Measurements from ENCODE around the gene RIPK1. TPM values are rescaled to one million over a fixed set of nuclear protein-coding genes. Genes with fewer than 3 reads are reported as not detected.

RIPK1 gene
- total and polyA plus RNA-seq, 9 of the 15 experiments (the other 6 are each of a cell fraction or from before 2014, with no cell fraction given): 3.8 to 24.9 (median 17.7) TPM

- TF ChIP-seq SNAPC5 (CRISPR knock-in tag; IDR thresholded peaks at IDR 0.05) (no peak), ZNF830 (CRISPR knock-in tag; IDR thresholded peaks at IDR 0.05) (peak; percentile 70; the same call in 1 of the 2 replicates), PRMT5 (CRISPR knock-in tag; IDR thresholded peaks at IDR 0.05) (no peak), ATF7 (IDR thresholded peaks at IDR 0.05) (peak; percentile 77), BCLAF1 (IDR thresholded peaks at IDR 0.05; ENCODE audit: borderline replicate concordance in 1 of 2, control insufficient read depth in 1 of 2, low read depth in 2 of 2, low read length in 1 of 2) (peak in 1 of 2 experiments; percentile 87; a peak in 2 of 4 replicates), CBX3 (IDR thresholded peaks at IDR 0.05; ENCODE audit: borderline replicate concordance in 1 of 2, low read length in 2 of 2) (peak in 1 of 2 experiments; percentile 59; a peak in 1 of 3 replicates), SMARCE1 (IDR thresholded peaks at IDR 0.05) (peak; percentile 44; the same call in 1 of the 2 replicates), CC2D1A (IDR thresholded peaks at IDR 0.05) (no peak), FUS (optimal IDR thresholded peaks at IDR 0.05; ENCODE audit: low read depth, low read length) (no peak), ZBTB34 (CRISPR knock-in tag; IDR thresholded peaks at IDR 0.05) (no peak), SREBF2 (CRISPR knock-in tag; IDR thresholded peaks at IDR 0.05) (no peak), GTF2F1 (IDR thresholded peaks at IDR 0.05; ENCODE audit: low read depth, low read length) (peak; percentile 80; the same call in 1 of the 2 replicates), CBX2 (IDR thresholded peaks at IDR 0.05; ENCODE audit: insufficient read depth, low read length, poor library complexity, severe bottlenecking) (no peak), XRCC5 (IDR thresholded peaks at IDR 0.05; ENCODE audit: low read depth, low read length) (peak; percentile 81), FIP1L1 (IDR thresholded peaks at IDR 0.05; ENCODE audit: low read depth, low read length, poor library complexity, severe bottlenecking) (no peak), THRAP3 (IDR thresholded peaks at IDR 0.05; ENCODE audit: borderline replicate concordance) (no peak), ZNF174 (CRISPR knock-in tag; IDR thresholded peaks at IDR 0.05) (no peak), BCL6 (CRISPR knock-in tag; IDR thresholded peaks at IDR 0.05) (no peak), IRF9 (tag; IDR thresholded peaks at IDR 0.05) (no peak), HLTF (IDR thresholded peaks at IDR 0.05) (no peak; the same call in 1 of the 2 replicates), ZBTB5 (IDR thresholded peaks at IDR 0.05) (no peak)
Observed at GRCh38 chr6:3068329-3069214, at the start of gene RIPK1 (continued).
